ENCODE results near the gene ABHD6.

Gene ABHD6

DNA sequence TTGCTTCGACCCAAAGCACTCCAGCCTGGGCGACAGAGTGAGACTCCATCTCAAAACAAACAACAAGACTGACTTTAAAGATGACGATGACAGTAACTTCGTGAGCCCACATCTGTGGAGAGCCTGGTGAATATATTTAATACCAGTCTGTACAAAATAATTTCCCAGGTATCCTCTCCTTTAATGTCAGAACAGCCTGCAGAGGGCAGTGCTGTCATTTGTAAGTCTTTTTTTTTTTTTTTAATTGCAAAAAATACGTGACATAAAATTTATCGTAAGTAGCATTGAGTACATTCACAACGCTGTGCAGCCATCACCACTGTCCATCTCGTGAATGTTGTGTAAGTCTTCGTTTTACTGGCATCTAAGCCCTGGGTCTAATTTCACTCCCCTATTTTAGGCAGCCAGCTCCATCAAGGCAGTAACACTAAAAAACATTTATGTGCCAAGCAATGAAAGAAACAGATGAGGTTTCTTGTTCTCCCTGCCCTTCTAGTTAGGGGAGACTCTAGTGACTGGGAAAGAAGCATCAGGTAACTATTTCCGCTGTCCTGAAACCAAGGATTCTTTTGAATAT, 70.1 kb downstream of the ABHD6 start:
- TF ChIP-seq, protein P1, sequence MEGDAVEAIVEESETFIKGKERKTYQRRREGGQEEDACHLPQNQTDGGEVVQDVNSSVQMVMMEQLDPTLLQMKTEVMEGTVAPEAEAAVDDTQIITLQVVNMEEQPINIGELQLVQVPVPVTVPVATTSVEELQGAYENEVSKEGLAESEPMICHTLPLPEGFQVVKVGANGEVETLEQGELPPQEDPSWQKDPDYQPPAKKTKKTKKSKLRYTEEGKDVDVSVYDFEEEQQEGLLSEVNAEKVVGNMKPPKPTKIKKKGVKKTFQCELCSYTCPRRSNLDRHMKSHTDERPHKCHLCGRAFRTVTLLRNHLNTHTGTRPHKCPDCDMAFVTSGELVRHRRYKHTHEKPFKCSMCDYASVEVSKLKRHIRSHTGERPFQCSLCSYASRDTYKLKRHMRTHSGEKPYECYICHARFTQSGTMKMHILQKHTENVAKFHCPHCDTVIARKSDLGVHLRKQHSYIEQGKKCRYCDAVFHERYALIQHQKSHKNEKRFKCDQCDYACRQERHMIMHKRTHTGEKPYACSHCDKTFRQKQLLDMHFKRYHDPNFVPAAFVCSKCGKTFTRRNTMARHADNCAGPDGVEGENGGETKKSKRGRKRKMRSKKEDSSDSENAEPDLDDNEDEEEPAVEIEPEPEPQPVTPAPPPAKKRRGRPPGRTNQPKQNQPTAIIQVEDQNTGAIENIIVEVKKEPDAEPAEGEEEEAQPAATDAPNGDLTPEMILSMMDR (IDR thresholded peaks at IDR 0.05; ENCODE audit: extremely low read depth, insufficient read depth, missing control alignments): peak; percentile 60
- in situ Hi-C loops (cut with MboI; ENCODE audit: low pct_unique_long_range_greater_than_20kb, low sequenced_read_pairs, unreplicated experiment): loop anchor here (25.0 kb wide), 2 partner anchors 295 to 330 kb away; partner anchors contain the start of gene FLNB
- DNase-seq (ENCODE audit: low spot score): peak; percentile 56

DNA sequence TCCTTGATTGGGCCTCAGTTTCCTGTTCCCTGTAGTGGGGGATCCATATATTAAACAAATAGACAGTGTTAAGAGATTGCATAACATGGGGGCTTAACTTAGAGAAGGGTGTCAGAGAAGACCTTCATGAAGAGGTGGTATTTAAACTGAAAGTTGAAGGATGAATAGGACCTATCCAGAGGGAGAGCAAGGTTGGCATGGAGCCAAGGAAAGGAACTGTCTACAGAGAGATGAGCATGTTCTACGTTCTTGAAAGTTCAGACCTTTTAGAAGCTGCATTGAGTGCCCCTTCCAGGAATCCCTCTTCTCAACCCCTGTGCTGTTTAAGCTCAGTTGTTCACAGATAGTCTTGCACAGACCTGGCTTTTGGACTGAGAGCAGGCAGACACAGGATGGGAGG, 71.1 kb downstream of the ABHD6 start:
- in situ Hi-C loops (cut with MboI; ENCODE audit: low pct_unique_long_range_greater_than_20kb, low sequenced_read_pairs, unreplicated experiment): loop anchor here (25.0 kb wide), 2 partner anchors 296 to 329 kb away; partner anchors contain the start of gene FLNB
- DNase-seq (ENCODE audit: low spot score): no peak
- TF ChIP-seq, protein P1 (IDR thresholded peaks at IDR 0.05; ENCODE audit: extremely low read depth, insufficient read depth, missing control alignments): no peak

DNA sequence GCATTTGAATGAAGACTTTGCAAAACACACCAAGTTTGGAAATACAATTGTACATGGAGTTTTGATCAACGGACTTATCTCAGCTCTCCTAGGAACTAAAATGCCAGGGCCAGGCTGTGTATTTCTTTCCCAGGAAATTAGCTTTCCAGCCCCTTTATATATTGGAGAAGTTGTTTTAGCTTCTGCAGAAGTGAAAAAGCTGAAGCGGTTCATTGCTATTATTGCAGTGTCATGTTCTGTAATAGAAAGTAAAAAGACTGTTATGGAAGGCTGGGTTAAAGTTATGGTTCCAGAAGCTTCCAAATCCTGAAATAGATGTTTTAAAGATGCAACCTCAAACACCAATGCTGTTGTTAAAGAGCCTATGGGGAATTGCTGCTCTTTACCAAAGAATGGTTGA, 80.2 kb downstream of the ABHD6 start:
- in situ Hi-C loops (cut with MboI; ENCODE audit: low pct_unique_long_range_greater_than_20kb, low sequenced_read_pairs, unreplicated experiment): loop anchor here (25.0 kb wide), 2 partner anchors 306 to 319 kb away; partner anchors contain the start of gene FLNB
- TF ChIP-seq, protein P1 (IDR thresholded peaks at IDR 0.05; ENCODE audit: extremely low read depth, insufficient read depth, missing control alignments): no peak
- no peak for DNase-seq (ENCODE audit: low spot score)

DNA sequence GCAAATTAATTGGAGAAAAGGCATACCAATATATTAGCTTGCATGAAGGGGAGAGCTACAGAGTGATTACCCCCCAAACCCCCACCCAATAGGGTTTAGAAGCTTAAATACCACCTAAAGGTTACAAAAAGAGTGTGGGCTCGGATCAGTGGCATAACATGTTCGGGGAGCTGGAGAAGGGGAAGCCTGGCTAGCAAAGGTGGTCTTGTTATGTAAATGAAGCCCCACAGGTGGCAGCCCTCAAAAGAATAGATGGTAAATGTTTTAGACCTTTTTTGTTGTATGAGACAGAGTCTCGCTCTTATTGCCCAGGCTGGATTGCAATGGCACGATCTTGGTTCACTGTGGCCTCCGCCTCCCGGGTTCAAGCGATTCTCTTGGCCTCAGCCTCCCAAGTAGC, 84.2 kb downstream of the ABHD6 start:
- in situ Hi-C loops (cut with MboI; ENCODE audit: low pct_unique_long_range_greater_than_20kb, low sequenced_read_pairs, unreplicated experiment): loop anchor here (5.0 to 25.0 kb wide), 3 partner anchors 211 to 316 kb away; partner anchors contain the start of gene FLNB
- TF ChIP-seq, protein P1 (IDR thresholded peaks at IDR 0.05; ENCODE audit: extremely low read depth, insufficient read depth, missing control alignments): no peak
- DNase-seq (ENCODE audit: low spot score): no peak

DNA sequence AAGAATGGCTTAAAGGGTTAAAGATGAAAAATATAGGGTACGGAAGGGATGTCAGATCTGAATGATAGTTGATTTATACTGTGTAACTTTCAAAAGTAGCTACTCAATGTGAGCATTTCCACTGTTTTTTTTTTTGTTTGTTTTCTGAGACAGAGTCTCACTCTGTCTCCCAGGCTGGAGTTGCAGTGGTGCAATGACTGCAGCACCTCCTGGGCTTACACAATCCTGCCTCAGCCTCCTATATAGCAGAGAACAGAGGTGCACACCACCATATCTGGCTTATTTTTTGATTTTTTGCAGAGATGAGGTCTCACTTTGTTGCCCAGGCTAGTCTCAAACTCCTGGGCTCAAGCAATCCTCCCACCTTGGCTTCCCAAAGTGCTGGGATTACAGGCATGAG, 85.2 kb downstream of the ABHD6 start:
- in situ Hi-C loops (cut with MboI; ENCODE audit: low pct_unique_long_range_greater_than_20kb, low sequenced_read_pairs, unreplicated experiment): loop anchor here (5.0 to 25.0 kb wide), 3 partner anchors 210 to 315 kb away; partner anchors contain the start of gene FLNB
- TF ChIP-seq, protein P1 (IDR thresholded peaks at IDR 0.05; ENCODE audit: extremely low read depth, insufficient read depth, missing control alignments): no peak
- DNase-seq (ENCODE audit: low spot score): no peak

DNA sequence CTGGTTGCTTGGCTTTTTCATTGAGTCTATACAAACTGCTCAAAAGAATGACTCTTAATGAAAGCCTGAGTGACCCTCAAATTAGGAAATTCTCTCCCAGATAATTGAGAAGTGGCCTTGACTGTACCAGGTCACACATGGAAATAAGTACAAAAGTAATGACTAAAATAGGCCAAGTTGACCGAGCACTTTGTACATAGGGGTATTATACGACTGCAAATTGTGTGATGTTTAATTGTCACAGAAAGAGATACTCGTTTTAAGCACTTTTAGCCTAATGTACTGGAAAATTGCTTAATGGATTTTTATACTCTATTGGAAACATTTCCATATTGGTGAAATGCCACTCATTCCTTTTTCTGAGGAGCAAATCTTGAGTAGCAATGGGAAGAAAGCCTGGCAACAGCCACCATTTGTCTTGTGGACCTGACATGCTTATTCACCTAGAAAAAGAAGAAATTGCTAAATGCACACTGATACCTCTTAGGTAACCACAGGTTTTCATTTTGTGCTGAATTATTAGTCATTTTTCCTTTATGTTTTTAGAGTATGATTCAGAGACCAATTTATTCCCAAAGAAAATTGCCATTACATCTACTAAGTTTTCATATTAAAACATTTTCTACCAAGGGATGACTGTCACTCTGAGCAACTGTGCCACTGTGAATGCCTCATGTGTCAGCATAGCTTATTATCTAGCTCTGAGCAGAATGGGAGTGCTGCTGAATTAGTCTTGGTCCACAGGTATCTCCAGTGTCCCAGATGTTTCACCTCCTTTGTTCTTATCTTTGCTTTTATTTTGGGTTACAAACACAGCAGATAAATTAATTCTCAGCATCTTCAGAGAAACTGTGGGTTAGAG, 86.2 kb downstream of the ABHD6 start:
- in situ Hi-C loops (cut with MboI; ENCODE audit: low pct_unique_long_range_greater_than_20kb, low sequenced_read_pairs, unreplicated experiment): loop anchor here (5.0 to 25.0 kb wide), 3 partner anchors 209 to 314 kb away; partner anchors contain the start of gene FLNB
- DNase-seq (ENCODE audit: low spot score): no peak
- TF ChIP-seq, protein P1 (IDR thresholded peaks at IDR 0.05; ENCODE audit: extremely low read depth, insufficient read depth, missing control alignments): no peak

Data from GM13977 (cell line).